ENCODE data around the gene CISTR.

CISTR gene

DNA sequence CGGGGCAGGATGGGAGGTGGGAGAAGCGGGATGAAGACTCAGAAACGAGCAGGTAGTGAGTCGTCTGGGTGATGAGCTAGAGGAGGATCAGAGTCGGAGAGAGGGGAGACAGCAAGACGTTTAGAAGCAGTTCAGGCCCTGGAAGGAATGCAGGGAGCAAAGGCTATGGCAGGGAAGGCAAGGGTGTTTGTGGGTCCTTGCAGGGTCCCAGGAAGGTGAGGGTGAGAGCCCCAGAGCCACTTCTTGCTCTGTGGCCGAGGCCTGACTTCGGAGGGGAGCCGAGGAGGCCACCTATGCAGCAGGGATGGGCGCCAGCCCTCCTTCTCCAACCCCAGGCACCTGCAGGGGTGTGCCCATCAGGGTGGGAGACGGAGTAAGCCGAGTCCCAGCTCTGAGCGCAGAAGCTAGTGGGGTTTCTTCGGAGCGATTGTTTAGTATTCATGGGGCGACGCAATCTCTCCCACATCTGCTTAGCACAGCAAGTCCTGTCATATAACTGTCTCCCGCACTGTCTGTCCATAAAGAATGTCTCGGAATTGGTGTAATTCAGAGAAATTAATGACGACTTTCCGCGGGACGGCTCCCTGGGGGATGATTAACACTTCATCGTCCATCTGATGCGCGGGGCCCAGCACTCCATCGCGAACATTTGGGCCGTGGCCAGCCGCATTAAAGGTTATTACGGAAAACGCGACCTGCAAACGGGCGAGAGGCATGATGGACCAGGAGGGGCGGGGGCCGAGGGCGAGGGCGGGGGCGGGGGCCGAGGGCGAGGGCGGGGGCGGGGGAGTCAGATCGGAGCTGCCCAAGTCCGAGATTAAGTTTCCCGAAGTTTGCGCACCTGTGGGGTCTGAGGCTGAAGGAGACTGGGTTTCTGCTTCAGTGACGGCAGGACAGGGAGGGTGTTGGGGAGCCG lies 12.3 kb downstream of the CISTR start:
- Histone ChIP-seq H3K9ac (ENCODE audit: low read length) (no peak overlapping the region), H3K27me3 (ENCODE audit: control insufficient read depth in 1 of 2, insufficient read depth in 2 of 2, low read length in 2 of 2) (peaks cover 64 to 67% of the 10 kb centered on the region in 2 donors), H3K27ac (ENCODE audit: low read depth, low read length) (no peak overlapping the region), H3K9me3 (ENCODE audit: low read length) (no peaks in the 10 kb centered on the region), H3K4me1 (ENCODE audit: insufficient read depth, low read length) (peaks cover 6% of the 10 kb centered on the region), H3K4me3 (ENCODE audit: low read depth in 1 of 2, low read length in 2 of 2) (peak overlapping the region in 1 of 2 donors; percentile 9), H3K36me3 (ENCODE audit: insufficient read depth, low read length) (no peaks in the 10 kb centered on the region)

DNA sequence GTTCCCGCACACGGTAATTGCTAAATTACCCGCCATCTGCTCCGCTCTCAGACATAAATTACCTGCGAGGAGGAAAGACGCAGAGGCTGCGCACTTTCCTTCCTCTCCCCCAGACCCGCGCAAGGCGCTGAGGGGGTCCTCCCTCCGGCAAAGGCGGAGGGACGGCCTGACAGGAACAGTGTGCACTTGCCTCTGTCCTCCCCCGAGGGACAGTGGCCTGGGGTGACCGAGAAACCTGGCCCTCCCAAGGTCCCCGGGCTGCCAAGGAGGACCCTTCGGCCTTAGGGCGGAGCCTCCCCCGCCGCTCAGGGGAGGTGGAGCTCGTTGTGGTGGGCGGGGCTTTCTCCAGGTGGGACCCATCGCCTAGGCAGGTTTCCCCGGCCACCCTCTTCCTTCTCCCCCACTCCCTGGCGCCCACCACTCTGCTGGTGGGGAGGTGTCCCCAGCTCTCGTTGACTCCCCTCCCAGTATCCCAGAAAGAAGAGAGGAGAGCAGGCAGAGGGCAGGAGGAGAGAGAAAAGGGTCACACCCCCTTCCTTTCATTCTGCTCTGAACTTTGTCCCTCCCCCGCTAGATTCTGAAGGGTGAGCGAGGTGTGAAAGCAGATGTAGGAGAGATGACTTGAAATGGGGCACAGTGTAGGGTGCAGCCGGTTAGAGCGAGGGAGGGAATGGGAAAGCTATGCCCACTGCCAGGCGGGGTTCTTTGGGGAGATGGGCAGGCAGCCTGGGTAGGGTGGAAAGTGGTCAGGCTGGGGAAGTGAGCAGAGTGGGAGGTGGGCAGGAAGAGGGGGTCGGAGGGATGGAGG lies 13.2 kb downstream of the CISTR start:
- no peak overlapping the region for H3K27ac ChIP-seq (ENCODE audit: low read depth, low read length)
- no peaks in the 10 kb centered on the region for H3K36me3 ChIP-seq (ENCODE audit: insufficient read depth, low read length)
- H3K9ac ChIP-seq (ENCODE audit: low read length) = no peak overlapping the region
- H3K4me3 ChIP-seq (ENCODE audit: low read depth in 1 of 2, low read length in 2 of 2) = no peak overlapping the region
- H3K9me3 ChIP-seq (ENCODE audit: low read length) = no peaks in the 10 kb centered on the region
- peaks cover 4% of the 10 kb centered on the region for H3K4me1 ChIP-seq (ENCODE audit: insufficient read depth, low read length)
- peaks cover 61 to 62% of the 10 kb centered on the region in 2 donors for H3K27me3 ChIP-seq (ENCODE audit: control insufficient read depth in 1 of 2, insufficient read depth in 2 of 2, low read length in 2 of 2)

DNA sequence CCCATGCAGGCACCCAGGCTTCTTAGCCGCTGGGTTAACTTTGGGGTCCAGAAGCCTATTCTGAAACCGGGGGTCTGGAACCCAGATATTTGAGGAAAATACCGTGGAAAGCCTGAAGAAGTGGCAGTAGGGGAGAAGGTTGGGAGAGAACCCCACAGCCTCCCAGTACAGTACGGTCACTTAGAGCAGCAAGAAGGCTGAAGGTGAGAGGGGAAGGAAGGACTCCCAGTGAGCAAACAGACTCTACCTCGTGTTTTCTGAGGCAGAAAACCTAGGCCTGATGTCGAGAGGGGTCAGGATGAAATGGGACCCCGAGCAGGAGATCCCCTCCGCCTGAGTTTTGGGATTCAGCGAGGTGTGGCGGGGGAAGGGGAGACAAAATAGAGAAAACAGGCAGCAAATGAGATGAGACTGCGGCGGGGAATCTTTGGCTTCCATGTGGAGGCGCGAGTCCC lies 13.8 kb downstream of the CISTR start:
- no peaks in the 10 kb centered on the region for H3K4me1 ChIP-seq (ENCODE audit: insufficient read depth, low read length)
- no peak overlapping the region for H3K9ac ChIP-seq (ENCODE audit: low read length)
- no peak overlapping the region for H3K4me3 ChIP-seq (ENCODE audit: low read depth in 1 of 2, low read length in 2 of 2)
- peaks cover 56 to 57% of the 10 kb centered on the region in 2 donors for H3K27me3 ChIP-seq (ENCODE audit: control insufficient read depth in 1 of 2, insufficient read depth in 2 of 2, low read length in 2 of 2)
- H3K9me3 ChIP-seq (ENCODE audit: low read length) = no peaks in the 10 kb centered on the region
- no peaks in the 10 kb centered on the region for H3K36me3 ChIP-seq (ENCODE audit: insufficient read depth, low read length)
- H3K27ac ChIP-seq (ENCODE audit: low read depth, low read length) = no peak overlapping the region

DNA sequence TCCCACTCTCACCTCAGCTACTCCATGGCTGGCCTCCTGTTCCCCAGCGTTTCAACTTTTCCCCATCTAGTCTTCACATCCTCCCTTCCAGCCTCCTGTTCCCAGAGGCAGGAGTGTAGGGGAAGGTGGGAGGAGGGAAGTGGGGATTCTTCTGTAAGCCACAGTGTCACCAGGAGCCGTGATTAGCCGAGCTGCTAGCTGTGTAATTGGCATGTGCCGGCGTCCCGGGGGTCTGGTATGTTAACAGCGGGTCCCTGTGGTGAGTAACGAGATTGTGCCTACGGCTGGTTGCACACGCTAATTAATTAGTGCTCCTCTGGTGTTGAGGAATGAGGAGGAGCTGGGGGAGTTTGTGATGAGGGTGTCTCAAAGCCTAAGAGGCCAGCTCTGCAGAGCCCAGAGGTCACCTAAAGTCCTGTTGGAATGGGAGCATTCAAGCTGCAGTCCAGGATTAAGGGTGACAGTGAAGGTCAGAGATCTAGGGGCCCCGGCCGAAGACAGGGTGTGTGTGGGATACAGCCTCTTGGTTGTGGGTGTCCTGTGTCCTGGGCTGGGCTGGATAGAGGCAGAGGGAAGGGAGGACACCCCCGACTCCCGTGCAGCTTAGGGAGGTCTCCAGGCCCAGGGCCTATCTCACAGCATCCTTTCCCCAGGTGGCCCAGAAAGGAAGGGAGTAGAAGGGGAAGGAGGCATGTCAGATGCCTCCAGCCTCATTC lies 14.5 kb downstream of the CISTR start:
- Histone ChIP-seq H3K9ac (ENCODE audit: low read length) (no peak overlapping the region), H3K27me3 (ENCODE audit: control insufficient read depth in 1 of 2, insufficient read depth in 2 of 2, low read length in 2 of 2) (peaks cover 49 to 51% of the 10 kb centered on the region in 2 donors), H3K4me1 (ENCODE audit: insufficient read depth, low read length) (no peaks in the 10 kb centered on the region), H3K4me3 (ENCODE audit: low read depth in 1 of 2, low read length in 2 of 2) (no peak overlapping the region), H3K9me3 (ENCODE audit: low read length) (no peaks in the 10 kb centered on the region), H3K27ac (ENCODE audit: low read depth, low read length) (no peak overlapping the region), H3K36me3 (ENCODE audit: insufficient read depth, low read length) (no peaks in the 10 kb centered on the region)

DNA sequence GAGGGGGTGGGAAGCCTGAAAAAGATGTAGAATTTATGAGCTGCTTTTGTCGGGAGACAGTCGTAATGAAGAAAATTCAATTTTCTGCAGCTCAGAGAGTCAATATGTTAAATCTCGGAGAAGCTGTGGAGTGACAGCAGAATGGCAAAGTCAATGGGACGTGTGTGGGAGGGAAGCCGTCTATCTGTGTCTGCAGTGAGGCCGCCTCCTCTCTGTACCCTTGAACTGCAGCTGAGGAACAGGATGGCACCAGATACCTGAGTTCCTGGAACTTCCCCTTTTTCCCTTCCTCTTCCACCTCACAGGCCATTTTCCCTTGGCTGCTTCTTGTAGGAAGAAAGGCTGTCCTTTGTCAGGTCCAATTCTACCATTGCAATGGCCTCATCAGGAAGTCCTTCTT lies 15.2 kb downstream of the CISTR start:
- Histone ChIP-seq H3K4me3 (ENCODE audit: low read depth in 1 of 2, low read length in 2 of 2) (no peak overlapping the region), H3K27me3 (ENCODE audit: control insufficient read depth in 1 of 2, insufficient read depth in 2 of 2, low read length in 2 of 2) (peaks cover 46 to 47% of the 10 kb centered on the region in 2 donors), H3K36me3 (ENCODE audit: insufficient read depth, low read length) (no peaks in the 10 kb centered on the region), H3K9ac (ENCODE audit: low read length) (no peak overlapping the region), H3K27ac (ENCODE audit: low read depth, low read length) (no peak overlapping the region), H3K9me3 (ENCODE audit: low read length) (no peaks in the 10 kb centered on the region), H3K4me1 (ENCODE audit: insufficient read depth, low read length) (no peaks in the 10 kb centered on the region)

DNA sequence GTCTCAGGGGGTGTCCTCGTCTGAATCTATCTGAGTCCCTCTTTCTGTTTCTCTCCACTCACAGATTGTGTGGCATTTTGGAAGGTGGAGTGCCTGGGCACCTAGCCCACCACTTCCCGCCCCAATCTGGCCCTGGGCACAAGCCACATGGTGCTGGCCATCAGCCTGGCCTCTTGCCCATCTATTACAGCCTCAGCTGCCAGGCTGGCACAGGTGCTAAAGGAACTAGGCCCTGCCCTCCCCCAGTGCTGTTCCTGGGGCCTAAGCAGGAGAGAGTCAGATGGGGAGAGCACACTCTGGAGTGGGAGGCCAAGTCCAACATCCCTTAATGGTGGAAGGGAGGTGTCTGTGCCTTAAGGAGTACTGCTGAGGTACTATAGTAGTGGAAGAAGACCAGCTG lies 16.2 kb downstream of the CISTR start:
- H3K4me1 ChIP-seq (ENCODE audit: insufficient read depth, low read length) = no peaks in the 10 kb centered on the region
- H3K27ac ChIP-seq (ENCODE audit: low read depth, low read length) = no peak overlapping the region
- no peak overlapping the region for H3K9ac ChIP-seq (ENCODE audit: low read length)
- H3K4me3 ChIP-seq (ENCODE audit: low read depth in 1 of 2, low read length in 2 of 2) = no peak overlapping the region
- H3K27me3 ChIP-seq (ENCODE audit: control insufficient read depth in 1 of 2, insufficient read depth in 2 of 2, low read length in 2 of 2) = peaks cover 36 to 37% of the 10 kb centered on the region in 2 donors
- no peaks in the 10 kb centered on the region for H3K9me3 ChIP-seq (ENCODE audit: low read length)
- no peaks in the 10 kb centered on the region for H3K36me3 ChIP-seq (ENCODE audit: insufficient read depth, low read length)

DNA sequence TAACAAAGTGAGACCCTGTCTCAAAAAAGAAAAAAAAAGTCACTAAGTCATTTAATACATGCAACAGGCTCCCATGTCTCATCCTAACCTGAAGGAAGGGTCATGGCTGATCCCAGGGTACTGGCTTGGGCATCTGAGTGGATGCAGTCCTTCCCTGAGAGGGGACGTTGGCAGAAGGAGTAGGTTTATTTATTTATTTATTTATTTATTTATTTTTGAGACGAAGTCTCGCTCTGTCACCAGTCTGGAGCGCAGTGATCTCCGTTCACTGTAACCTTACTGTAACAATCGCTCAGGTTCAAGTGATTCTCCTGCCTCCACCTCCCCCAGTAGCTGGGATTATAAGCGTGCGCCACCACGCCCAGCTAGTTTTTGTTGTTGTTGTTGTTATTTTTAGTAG lies 17.4 kb downstream of the CISTR start:
- Histone ChIP-seq H3K4me3 (ENCODE audit: low read depth in 1 of 2, low read length in 2 of 2) (no peak overlapping the region), H3K27me3 (ENCODE audit: control insufficient read depth in 1 of 2, insufficient read depth in 2 of 2, low read length in 2 of 2) (peaks cover 26 to 28% of the 10 kb centered on the region in 2 donors), H3K27ac (ENCODE audit: low read depth, low read length) (no peak overlapping the region), H3K9me3 (ENCODE audit: low read length) (no peaks in the 10 kb centered on the region), H3K36me3 (ENCODE audit: insufficient read depth, low read length) (no peaks in the 10 kb centered on the region), H3K9ac (ENCODE audit: low read length) (no peak overlapping the region), H3K4me1 (ENCODE audit: insufficient read depth, low read length) (no peaks in the 10 kb centered on the region)

DNA sequence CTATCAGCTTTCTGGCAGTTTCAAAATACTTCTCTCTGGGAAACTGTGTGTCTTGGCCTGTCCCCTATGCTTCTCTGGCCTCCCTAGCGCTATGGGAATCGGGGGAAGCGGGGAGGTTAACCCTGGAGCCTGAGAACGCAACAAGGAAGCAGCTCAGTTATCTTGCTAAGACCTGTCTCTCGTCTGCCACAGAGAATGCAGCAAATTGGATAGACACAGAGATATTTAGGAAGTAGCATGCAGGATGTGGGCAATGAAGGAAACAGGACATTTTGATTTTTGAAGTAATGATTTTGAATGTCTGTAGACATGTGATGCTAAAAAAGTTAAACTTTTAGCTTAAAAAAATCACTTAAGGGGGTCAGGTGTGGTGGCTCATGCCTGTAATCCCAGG lies 18.0 kb downstream of the CISTR start:
- no peak overlapping the region for H3K4me3 ChIP-seq (ENCODE audit: low read depth in 1 of 2, low read length in 2 of 2)
- H3K9ac ChIP-seq (ENCODE audit: low read length) = no peak overlapping the region
- no peaks in the 10 kb centered on the region for H3K4me1 ChIP-seq (ENCODE audit: insufficient read depth, low read length)
- H3K27me3 ChIP-seq (ENCODE audit: control insufficient read depth in 1 of 2, insufficient read depth in 2 of 2, low read length in 2 of 2) = peaks cover 19 to 22% of the 10 kb centered on the region in 2 donors
- H3K9me3 ChIP-seq (ENCODE audit: low read length) = no peaks in the 10 kb centered on the region
- no peak overlapping the region for H3K27ac ChIP-seq (ENCODE audit: low read depth, low read length)
- H3K36me3 ChIP-seq (ENCODE audit: insufficient read depth, low read length) = no peaks in the 10 kb centered on the region

DNA sequence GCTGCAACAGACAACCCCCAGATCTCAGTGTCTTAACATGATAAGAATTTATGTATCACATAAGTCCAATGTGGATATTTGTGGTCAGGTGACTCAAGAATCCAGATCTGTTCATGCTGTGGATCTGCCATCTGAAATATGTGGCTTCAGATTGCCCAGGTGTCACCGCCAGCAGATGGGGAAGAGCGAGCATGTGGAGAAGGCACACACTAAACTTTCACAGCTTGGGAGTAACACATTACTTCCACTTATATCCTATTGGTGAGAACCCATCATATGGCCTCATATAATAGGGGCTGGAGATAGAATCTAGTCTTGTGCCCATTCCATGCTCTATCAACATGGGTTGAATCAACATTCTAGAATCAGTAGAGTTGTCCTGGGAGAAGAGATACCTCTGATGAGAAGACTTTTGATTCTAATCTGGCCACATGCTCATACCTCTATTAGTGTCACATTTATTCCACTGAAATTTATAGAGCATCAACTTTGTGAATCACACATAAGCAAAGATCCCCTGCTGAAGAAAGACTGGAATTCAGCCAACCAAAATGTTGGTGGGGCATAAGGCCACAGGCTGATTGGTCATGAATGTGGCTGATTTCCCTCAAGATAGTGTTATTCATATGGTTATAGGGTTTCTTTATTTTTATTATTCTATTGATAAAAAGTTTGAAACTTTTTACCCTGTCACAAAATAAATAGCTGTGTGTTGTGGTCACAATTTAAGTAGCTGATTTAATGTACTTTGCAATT lies 18.6 kb downstream of the CISTR start:
- no peaks in the 10 kb centered on the region for H3K36me3 ChIP-seq (ENCODE audit: insufficient read depth, low read length)
- no peak overlapping the region for H3K4me3 ChIP-seq (ENCODE audit: low read depth in 1 of 2, low read length in 2 of 2)
- H3K27me3 ChIP-seq (ENCODE audit: control insufficient read depth in 1 of 2, insufficient read depth in 2 of 2, low read length in 2 of 2) = peaks cover 14 to 16% of the 10 kb centered on the region in 2 donors
- H3K9me3 ChIP-seq (ENCODE audit: low read length) = no peaks in the 10 kb centered on the region
- H3K27ac ChIP-seq (ENCODE audit: low read depth, low read length) = no peak overlapping the region
- H3K4me1 ChIP-seq (ENCODE audit: insufficient read depth, low read length) = peaks cover under 1% of the 10 kb centered on the region
- H3K9ac ChIP-seq (ENCODE audit: low read length) = no peak overlapping the region

DNA sequence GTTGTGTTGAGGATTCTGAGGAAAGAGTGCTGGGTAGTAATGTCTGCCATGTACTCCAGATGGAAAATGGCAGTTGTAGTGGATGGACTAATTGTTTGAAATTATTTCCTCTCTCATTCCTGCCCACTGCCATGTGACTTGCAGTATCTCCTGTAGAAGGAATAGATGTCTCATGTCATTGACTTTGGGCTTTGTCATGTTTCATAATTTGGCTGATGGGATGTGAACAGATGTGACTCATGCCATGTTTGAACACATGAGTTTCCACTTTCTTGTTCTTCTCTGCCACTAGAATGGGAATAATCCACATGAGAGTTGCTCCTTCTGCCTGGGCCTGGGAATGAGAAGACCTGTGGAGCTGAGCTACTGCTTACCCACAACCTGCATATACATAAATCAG lies 22.1 kb downstream of the CISTR start:
- Histone ChIP-seq H3K27ac (ENCODE audit: low read depth, low read length) (no peak overlapping the region), H3K27me3 (ENCODE audit: control insufficient read depth in 1 of 2, insufficient read depth in 2 of 2, low read length in 2 of 2) (no peaks in the 10 kb centered on the region), H3K36me3 (ENCODE audit: insufficient read depth, low read length) (peaks cover under 1% of the 10 kb centered on the region), H3K9me3 (ENCODE audit: low read length) (no peaks in the 10 kb centered on the region), H3K4me3 (ENCODE audit: low read depth in 1 of 2, low read length in 2 of 2) (no peak overlapping the region), H3K4me1 (ENCODE audit: insufficient read depth, low read length) (peaks cover 20% of the 10 kb centered on the region), H3K9ac (ENCODE audit: low read length) (no peak overlapping the region)
